BLaER1 (cell line): Measurements from ENCODE around the gene TRIM8.
A peak's percentile ranks its signal among the peaks of the same experiment; 100 is the strongest.

Source experiments
- H3K27ac ChIP-seq: shearing (Covaris generic); formaldehyde crosslinking; 2 replicates; pipeline ENCODE4 v1.8.1; 2022
- H3K27me3 ChIP-seq: shearing (Covaris generic); formaldehyde crosslinking; 2 replicates; pipeline ENCODE4 v1.8.1; 2022
- H3K36me3 ChIP-seq: shearing (Covaris generic); formaldehyde crosslinking; 2 replicates; pipeline ENCODE4 v1.8.1; 2022
- H3K4me1 ChIP-seq: shearing (Covaris generic); formaldehyde crosslinking; 2 replicates; pipeline ENCODE4 v1.8.1; 2022
- H3K4me2 ChIP-seq: shearing (Covaris generic); formaldehyde crosslinking; 2 replicates; pipeline ENCODE4 v1.8.1; 2022
- H3K4me3 ChIP-seq: shearing (Covaris generic); formaldehyde crosslinking; 2 replicates; pipeline ENCODE4 v1.8.1; 2022
- H3K9ac ChIP-seq: shearing (Covaris generic); formaldehyde crosslinking; 2 replicates; pipeline ENCODE4 v1.8.1; 2022
- H3K9me3 ChIP-seq: shearing (Covaris generic); formaldehyde crosslinking; 2 replicates; pipeline ENCODE4 v1.8.1; 2022
- H4K20me1 ChIP-seq: shearing (Covaris generic); formaldehyde crosslinking; 2 replicates; pipeline ENCODE4 v1.8.1; 2022
- Cebpa-rat ChIP-seq: shearing (Covaris generic); IDR thresholded peaks from 2 replicates; pipeline ENCODE4 v1.8.1; 2022

TRIM8 gene

GRCh38 chr10:102705531-102705930 lies 61.3 kb downstream of the TRIM8 start:
- Histone ChIP-seq H3K27me3 (no peaks in the 10 kb centered on the region), H3K27ac (no peak overlapping the region), H3K4me2 (peak overlapping the region; percentile 64), H3K4me1 (peaks cover 35% of the 10 kb centered on the region), H3K36me3 (peaks cover 16% of the 10 kb centered on the region), H3K9ac (no peak overlapping the region), H3K4me3 (no peak overlapping the region), H4K20me1 (peaks cover 17% of the 10 kb centered on the region), H3K9me3 (no peaks in the 10 kb centered on the region)
- TF ChIP-seq Cebpa-rat: no peak
